Thyroid gland (tissue), 4 donors: ENCODE measurements around the gene UTY.

Source experiments
- CTCF ChIP-seq, 6 experiments: fragments of 200-600 bp in 3 of 6; fragments of 450-650 bp in 3 of 6; sonication (generic) in 3 of 6; IDR thresholded peaks; one replicate each; pipeline ENCODE4 v1.5.1; 2016 to 2019; ENCODE audit warnings: antibody characterized with exemption in 6 of 6, mild to moderate bottlenecking in 2 of 6, inconsistent platforms in 1 of 6, moderate library complexity in 1 of 6
- POLR2A ChIP-seq, 2 donors: fragments of 450-650 bp; IDR thresholded peaks; one replicate each; pipeline ENCODE4 v1.6.1; 2017; ENCODE audit warnings: antibody characterized with exemption in 2 of 2, mild to moderate bottlenecking in 2 of 2, moderate library complexity in 1 of 2

GRCh38 chrY:13450596-13451130 lies 29.2 kb downstream of the UTY start:
- TF ChIP-seq CTCF (IDR thresholded peaks at IDR 0.05) (no peak), POLR2A (IDR thresholded peaks at IDR 0.05) (no peak)
